NCI-H2227 treated with DMSO at 0.1 percent for 48 hours (cell line): Measurements from ENCODE around the gene RNF31.
"Not testable (repeated sequence)": the region's sequence is repeated elsewhere in the genome, so short reads cannot be mapped to it uniquely, and the experiment has no call there.

Experiments
- DNase-seq: peaks from one replicate; lab custom pipeline; 2025; lab: John Stamatoyannopoulos, UW

RNF31 gene

DNA sequence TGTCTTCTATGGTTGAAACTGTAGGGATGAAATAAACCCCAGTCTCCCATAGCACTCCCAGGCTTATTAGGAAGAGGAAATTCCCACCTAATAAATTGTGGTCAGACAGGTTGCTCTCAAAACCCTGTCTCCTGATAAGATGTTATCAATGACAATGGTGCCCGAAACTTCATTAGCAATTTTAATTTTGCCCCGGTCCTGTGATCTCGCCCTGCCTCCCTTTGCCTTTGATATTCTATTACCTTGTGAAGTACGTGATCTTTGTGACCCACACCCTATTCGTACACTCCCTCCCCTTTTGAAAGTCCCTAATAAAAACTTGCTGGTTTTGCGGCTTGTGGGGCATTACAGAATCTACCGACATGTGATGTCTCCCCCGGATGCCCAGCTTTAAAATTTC is 55.2 kb downstream of the RNF31 start:
- not testable (repeated sequence) for DNase-seq

DNA sequence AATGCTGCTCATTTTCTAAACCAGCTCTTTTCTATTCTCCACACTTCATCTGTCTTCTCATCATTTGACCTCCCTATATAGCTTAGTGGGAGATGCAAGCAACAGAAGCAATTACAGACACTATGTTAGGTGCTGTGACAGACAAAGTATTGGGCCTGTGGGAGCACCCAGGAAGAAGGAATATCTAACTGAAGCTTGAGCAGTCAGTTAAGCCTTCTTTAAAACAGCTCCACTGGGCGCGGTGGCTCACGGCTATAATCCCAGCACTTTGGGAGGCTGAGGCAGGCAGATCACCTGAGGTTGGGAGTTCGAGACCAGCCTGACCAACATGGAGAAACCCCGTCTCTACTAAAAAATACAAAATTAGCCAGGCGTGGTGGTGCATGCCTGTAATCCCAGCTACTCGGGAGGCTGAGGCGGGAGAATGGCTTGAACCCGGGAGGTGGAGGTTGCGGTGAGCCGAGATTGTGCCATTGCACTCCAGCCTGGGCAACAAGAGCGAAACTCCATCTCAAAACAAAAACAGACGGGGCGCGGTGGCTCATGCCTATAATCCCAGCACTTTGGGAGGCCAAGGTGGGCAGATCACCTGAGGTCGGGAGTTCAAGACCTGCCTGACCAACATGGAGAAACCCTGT is 56.1 kb downstream of the RNF31 start:
- not testable (repeated sequence) for DNase-seq

DNA sequence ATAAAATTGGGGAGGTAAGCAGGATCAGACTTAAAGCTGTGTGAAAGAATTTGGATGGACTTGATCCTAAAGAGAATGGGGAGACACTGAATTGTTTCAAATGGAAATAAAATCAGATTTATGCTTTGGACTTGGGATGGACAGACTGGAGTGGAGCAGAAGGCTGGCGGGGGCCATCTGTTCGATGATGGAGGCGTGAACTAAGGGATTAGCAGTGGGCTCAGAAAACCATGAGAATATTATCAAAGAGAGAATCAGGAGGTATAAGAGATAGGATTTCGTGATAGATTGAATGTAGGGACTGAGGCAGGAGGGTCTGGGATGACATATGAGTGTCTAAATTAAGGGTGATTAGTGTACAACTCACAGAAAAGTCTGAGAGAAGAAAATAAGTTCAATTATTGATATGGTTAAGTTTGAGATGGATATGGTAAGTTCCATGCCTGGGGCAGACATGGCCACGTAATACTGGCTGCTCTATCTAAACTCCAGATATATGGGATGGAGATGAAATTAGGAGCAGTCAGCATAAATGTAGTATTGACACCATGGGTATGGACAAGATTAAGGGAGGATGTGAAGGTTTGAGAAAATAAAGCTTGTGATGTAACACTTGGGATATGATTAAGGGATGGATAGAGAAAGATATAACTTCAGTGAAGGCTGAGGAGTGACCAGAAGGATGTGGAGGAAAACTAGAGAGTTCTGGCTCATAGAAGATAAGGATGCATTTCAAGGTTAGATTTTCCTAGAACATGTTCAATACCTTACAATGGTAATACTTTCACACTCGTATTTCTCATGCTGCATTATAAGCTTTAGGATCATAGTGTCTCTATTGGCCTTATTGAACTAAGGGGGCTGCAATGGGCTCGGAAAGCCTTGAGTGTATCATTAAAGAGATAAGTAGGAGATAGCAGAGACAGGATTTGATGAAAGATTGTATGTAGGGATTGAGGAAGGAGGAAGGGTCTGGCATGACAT is 57.2 kb downstream of the RNF31 start:
- no peak for DNase-seq

DNA sequence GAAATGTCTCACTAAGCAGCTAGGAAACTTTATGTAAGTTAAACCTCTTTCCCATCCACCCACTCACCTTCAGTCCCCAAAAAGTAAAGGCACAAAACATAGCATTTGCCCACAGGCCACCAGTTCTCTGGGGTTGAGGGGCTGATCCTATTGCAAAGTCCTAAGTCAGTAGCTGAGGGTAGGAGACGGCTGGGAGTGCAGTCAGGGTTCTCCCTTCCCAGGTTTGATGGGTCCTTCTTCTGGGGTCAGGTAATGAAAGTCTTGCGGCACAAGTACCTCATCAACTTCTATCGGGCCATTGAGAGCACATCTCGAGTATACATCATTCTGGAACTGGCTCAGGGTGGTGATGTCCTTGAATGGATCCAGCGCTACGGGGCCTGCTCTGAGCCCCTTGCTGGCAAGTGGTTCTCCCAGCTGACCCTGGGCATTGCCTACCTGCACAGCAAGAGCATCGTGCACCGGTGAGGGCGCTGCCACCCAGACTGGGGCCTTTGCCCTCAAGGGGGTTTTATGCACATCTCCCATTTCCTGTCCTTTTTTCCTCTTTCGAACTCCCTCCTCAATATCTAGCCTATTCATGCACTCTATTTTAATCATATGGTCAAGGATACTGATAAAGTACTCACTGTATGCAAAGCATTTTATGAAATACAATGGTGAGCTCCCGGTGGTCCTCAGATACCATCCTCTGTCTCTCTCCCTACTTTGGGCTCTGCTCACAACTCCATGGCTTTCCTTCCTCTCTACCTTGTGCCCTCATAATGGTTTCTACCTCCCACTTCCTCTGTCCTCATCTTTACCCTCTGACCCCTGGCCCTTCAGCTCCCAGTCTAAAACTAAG is 59.2 kb downstream of the RNF31 start:
- DNase-seq = no peak

DNA sequence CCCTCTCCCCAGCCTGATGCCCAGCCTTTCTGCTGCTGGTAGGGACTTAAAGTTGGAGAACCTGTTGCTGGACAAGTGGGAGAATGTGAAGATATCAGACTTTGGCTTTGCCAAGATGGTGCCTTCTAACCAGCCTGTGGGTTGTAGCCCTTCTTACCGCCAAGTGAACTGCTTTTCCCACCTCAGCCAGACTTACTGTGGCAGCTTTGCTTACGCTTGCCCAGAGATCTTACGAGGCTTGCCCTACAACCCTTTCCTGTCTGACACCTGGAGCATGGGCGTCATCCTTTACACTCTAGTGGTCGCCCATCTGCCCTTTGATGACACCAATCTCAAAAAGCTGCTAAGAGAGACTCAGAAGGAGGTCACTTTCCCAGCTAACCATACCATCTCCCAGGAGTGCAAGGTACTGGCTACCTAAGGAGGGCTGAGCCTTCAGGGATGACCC is 59.8 kb downstream of the RNF31 start:
- DNase-seq = no peak

DNA sequence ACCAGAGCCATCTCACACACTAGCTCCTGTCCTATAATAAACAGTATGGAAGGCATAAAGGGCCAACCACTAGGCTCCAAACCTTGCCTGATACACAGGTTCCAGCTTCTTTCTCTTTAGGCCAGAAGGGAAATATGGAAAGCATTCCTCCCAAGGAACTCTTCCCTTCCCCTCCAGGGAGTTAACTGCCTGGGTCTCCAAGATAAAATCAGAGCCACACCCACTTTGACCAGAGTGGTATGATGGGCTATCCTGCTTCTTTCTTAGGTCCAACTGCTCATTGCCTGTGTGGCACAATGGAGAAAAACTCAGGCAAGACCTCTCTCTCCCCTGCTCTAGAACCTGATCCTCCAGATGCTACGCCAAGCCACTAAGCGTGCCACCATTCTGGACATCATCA is 60.3 kb downstream of the RNF31 start:
- DNase-seq = no peak
